ENCODE results near the gene MMS22L.

The MMS22L gene

GRCh38 chr6:97141756-97142155, 141.3 kb downstream of the MMS22L start:
- FAIRE-seq: no peak

GRCh38 chr6:97138581-97138980, 144.4 kb downstream of the MMS22L start:
- FAIRE-seq: no peak

GRCh38 chr6:97136626-97137358, 146.2 kb downstream of the MMS22L start:
- no peak for FAIRE-seq

DNA sequence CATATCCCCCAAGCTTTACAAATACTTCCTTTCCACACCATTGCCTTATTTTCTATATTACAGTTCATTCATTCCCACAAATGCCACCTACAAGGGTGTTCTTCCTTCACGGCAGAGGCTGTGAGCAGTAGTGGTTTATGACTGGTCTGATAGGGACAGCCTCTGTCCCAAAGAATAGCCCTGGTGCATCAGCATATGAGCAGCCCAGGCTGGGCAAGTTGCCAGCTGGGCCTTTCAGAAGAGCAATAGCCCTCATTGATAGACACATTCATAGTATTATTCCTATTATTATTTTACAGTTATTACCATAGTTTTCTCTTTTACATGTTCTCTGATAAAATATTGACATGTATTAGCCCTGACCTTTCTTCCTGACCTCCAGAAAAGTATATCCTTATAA, 149.9 kb downstream of the MMS22L start:
- FAIRE-seq: no peak

DNA sequence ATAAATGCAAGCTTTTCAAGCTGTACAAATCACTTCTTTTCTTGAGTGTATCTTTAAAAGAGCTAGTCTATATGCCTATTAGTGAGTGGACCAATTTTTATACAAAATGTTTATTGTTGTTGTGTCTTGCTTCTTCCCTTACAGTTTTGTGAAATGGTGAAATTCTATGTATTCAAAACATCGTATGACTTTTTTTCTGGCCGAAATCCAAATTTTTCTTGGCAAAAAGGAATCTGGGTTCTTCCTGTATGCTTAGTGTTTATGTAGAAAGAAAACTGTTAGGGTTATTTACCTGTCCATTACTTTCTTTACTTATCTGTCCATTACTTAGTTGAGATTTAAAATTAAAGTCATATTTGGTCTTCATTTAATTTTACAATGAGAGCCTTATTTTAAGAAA, 153.9 kb downstream of the MMS22L start:
- no peak for FAIRE-seq

DNA sequence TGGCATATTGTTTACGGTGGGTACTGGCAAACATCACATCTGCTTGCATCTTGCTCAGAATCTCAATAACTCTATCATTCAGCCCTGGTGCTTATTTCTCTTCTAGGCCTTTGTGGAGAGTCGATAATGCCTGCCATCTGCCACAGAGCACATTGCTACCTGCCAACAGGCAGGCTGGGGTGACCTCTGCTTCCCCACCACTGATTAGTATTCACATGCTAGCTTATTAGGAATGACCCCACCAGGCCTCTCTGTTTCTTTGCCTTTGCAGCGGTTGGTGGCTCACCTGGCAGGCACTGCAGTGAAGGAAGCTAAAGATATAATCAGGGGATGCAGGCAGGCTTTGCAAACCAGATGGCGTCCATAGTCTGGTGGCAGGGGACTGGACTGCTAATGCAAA, 154.5 kb downstream of the MMS22L start:
- FAIRE-seq: no peak

DNA sequence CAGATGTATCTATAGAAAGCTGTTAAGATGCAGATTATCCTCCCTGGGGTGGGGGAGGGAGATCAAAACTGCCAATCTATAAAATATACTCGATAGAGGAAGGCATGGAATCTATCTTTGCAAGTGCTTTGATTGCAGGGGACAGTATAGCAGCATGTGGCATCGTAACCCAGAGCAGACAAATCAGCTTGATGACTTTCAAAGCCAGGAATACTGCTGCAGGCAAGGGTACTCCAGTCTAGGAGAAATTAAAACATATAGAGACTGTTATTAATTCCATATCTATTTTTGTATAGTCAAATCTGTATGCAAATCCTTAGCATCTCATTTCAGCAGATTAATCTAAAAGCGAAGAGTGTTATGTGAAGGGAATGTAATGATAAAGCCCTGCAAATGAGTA, 159.4 kb downstream of the MMS22L start:
- FAIRE-seq: no peak

GRCh38 chr6:97123112-97123511, 159.9 kb downstream of the MMS22L start:
- FAIRE-seq: no peak

- FAIRE-seq: no peak
Measured at GRCh38 chr6:97120511-97120910, 162.5 kb downstream of the MMS22L start.

- no peak for FAIRE-seq
Measured at GRCh38 chr6:97114645-97115044, 168.4 kb downstream of the MMS22L start.

GRCh38 chr6:97113170-97113569, 169.8 kb downstream of the MMS22L start:
- no peak for FAIRE-seq

DNA sequence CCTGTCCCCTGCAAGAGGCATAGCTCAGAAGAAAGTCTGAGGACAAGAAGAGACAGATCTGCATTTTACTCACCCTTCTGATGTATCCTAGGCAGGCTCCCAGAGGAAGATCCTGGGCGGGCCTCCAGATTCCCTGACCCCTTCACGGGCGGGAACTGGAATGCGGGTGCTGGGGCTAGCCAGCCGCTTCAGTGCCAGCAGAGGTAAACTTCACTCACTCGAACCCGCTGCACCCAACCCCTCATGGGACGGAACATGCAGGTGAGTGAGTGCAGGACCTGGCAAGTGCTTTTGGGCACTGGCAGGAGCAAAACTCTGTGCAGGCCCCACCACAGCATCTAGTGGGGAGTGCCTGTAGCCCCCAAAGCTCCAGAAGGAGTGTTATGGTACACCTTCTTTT, 171.8 kb downstream of the MMS22L start:
- no peak for FAIRE-seq

GRCh38 chr6:97110626-97111025, 172.4 kb downstream of the MMS22L start:
- FAIRE-seq: no peak

DNA sequence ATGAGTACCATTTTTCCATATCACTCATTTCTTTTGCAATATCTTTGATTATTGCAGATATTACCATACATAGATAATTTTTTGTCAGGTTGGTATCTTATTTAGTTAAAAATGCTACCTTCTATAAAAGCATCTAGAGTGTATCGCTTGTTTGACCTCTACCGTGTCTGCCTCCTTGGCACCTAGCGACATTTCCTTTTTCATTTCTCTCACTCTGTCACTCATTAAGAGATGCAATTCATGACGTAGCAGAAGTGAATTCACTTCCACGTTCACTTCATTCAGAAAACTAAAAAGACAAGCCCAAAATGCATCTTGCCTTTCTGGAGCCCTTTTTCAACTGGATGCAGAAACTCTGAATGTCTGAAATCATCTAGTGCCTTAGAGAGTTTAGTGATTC, 172.9 kb downstream of the MMS22L start:
- FAIRE-seq: no peak

DNA sequence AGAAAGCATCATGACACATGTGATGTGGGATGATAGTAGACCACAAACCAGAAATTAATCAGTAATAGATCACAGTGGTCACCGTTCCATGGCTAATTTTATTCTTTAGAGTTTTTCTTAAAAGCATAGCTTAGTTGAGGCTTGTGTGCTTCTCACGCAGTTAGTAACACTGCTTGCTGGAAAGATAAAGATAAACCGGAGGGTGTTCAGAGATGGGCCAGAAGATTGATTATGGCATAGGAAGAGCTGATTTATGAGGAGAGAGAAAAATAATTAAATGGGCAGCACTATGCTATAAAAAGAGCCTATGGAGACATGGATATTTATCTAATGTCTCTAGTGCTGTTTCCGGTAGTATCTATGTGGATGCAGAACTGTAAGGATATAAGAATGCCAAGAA, 173.6 kb downstream of the MMS22L start:
- FAIRE-seq: no peak

DNA sequence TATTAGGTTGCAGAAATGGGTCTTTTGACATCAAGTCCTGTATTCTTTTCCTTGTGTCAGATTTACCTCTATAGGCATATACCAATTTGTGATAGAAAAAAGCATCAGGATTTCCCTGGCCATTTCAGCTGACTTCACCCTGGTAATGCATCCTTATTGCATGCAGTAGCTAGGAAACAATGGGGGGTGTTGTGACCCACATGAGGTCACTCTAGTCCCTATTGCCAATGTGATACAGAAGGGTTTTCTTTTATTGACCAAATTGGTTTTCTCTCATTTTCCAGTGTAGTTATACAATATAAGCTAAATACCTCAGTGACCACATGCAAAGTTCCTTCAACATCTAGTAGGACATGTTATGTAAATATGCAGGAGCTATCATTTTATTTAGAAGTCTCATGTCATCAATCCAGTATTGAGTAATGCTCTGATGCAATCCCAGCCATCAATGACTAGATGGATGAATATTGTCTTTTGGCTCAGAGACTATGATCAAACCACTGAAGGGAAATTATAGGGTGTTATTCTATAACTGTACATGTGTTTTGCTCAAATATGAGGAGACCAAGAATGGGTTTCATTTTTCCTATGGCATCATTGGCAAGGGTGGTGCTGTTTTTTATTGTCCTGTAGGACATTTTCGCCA, 180.7 kb downstream of the MMS22L start:
- no peak for FAIRE-seq

DNA sequence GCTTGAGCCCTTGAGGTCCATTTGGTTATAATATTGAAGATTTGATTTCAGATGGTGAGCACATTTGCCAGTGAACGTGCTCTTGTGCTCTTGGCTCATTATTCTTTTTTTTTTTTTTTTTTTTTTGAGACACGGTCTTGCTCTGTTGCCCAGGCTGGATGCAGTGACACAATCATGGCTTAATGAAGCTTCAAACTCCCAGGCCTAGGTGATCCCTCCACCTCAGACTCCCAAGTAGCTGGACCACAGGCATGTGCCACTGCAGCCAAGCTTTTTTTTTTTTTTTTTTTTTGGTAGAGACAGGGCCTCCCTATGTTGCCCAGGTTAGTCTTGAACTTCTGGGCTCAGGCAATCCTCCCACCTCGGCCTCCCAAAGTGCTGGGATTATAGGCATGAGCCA, 182.3 kb downstream of the MMS22L start:
- FAIRE-seq: no peak

DNA sequence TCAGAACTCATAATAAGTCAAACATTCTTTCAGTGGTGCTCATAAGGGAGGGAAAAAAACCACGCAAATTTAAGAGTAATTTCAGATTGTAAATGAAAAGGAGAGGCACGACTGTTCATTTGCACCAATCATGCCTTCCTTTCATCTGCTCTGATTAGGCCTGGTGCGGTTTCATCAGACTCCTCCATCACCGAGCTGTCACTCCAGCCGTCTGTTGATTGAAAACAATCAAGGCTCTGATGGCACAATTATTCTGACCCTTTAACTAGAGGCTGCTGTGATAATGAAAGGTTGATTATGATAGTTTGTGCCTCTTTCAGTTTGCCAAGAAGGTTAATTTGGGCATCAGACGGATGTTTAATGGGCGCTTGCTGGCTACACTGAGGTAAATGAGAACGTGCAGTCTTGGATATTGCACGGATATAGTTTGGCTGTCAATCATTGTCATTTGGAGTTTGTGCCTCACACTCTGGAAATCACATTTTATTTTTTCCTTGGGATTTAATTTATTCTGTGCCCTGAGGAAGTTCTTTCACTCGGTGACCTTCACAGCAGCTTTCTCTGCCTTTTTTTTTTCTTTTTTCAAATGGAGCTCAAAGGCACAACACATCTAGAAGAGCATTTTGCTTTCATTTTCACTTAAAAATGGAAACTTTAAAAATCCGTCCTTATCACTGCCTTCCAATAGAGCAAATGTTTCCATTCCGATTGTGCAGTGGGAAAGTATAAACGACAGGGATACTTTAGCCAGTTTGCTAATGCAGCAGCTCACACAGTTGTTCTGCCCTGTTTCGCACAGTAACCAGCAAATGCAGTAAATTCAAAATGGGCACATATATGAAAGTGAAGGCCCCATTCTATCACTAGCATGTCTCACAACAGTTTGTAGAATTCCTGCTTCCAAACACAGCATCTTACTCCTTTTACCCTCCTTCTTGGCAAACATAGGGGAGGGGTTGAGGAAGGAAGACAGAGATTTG, 185.7 kb downstream of the MMS22L start:
- FAIRE-seq: no peak

GRCh38 chr6:97095311-97095850, 187.6 kb downstream of the MMS22L start:
- FAIRE-seq: no peak

DNA sequence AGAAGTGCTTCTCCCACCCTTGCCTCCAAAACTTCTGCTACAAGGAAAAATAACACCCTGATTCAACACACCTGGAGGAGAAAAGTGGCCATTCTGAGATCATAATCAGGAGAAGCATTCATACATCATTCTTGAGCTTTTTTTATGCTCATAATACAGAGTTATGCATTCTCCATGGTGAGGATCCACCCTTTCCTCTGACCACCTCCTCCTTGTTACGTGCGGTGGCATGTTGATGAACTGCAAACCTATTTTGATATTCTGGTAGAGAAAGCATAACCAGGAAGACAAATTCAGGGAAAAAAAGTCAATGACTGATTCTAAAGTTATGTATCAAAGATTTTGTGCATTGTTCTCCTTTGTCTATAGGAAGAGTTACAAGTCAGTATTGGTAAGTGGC, 188.6 kb downstream of the MMS22L start:
- no peak for FAIRE-seq

- no peak for FAIRE-seq
Measured at GRCh38 chr6:97092673-97093305, 190.2 kb downstream of the MMS22L start.

Data from endometrium (tissue), 2 donors.